Thoracic aorta (tissue), 2 donors: ENCODE data around the gene SLC22A23. TPM values are rescaled to one million over a fixed set of nuclear protein-coding genes. Genes with fewer than 3 reads are reported as not detected.

Source experiments
- ATAC-seq: fragments of 150-250 bp; one replicate; pipeline ENCODE4 v1.8.0; 2017; ENCODE audit warnings: low read depth; ENCODE audit not compliant: insufficient number of reproducible peaks, low FRiP score
- DNase-seq: peaks from one replicate; pipeline ENCODE4 v3.0.0-alpha.2; 2020; ENCODE audit warnings: low spot score
- H3K27ac ChIP-seq, 2 donors: fragments of 200-600 bp; sonication (generic); 1 replicate in 1 of 2; 2 replicates in 1 of 2; pipeline ENCODE4 v1.5.1; 2016; ENCODE audit warnings: mild to moderate bottlenecking in 2 of 2, moderate library complexity in 2 of 2
- H3K27me3 ChIP-seq: fragments of 200-600 bp; sonication (generic); replicated peaks from 2 replicates; pipeline ENCODE4 v1.6.0; 2016; ENCODE audit warnings: mild to moderate bottlenecking; ENCODE audit not compliant: insufficient read depth
- H3K36me3 ChIP-seq: fragments of 200-600 bp; sonication (generic); one replicate; pipeline ENCODE4 v1.5.1; 2016
- H3K4me1 ChIP-seq, 2 donors: fragments of 200-600 bp; sonication (generic); 1 replicate in 1 of 2; 2 replicates in 1 of 2; pipeline versions ENCODE4 v1.5.1 to v1.6.0; 2016; ENCODE audit warnings: low read depth in 2 of 2, mild to moderate bottlenecking in 1 of 2; ENCODE audit not compliant: control insufficient read depth in 1 of 2
- H3K4me3 ChIP-seq: fragments of 200-600 bp; sonication (generic); 2 replicates; pipeline ENCODE4 v1.5.1; 2016; ENCODE audit warnings: mild to moderate bottlenecking
- H3K9me3 ChIP-seq: fragments of 200-600 bp; sonication (generic); 2 replicates; pipeline ENCODE4 v1.5.1; 2016
- total RNA-seq, 2 donors: library from RNA; depleted of rRNA; stranded (reverse); fragments of >200 nt; gene quantifications; one replicate each; pipeline versions ENCODE4 v1.1.0 to v1.2.3, GENCODE V29; 2016
- TF ChIP-seq, protein P1 (sequence below): fragments of 200-600 bp; sonication (generic); IDR thresholded peaks from one replicate; pipeline ENCODE4 v1.5.1; 2019; ENCODE audit warnings: antibody characterized with exemption

Gene SLC22A23
- total RNA-seq, 2 donors from 2014 or later = 5.1 to 9.7 TPM

DNA sequence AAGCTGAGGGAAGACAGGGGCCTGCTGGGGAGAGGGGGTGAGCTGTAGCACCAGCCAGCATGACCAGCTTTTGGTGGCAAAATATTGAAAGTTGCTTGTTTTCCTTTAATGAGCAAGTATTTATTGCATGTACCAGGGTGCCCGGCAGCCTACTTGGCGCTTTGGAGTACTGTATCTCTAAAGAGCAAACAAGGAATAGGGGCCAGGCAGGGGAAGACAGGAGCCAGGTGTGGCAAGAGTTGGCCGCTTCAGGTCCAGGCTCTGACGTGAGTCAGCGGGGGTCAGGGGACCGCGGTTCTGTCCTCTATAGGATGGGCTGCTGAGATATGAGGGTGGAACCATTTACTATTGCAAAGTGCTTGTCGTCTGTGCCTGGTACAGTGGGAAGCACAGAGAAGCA, 135.0 kb downstream of the SLC22A23 start:
- H3K27me3 ChIP-seq = no peaks in the 10 kb centered on the region
- no peaks in the 10 kb centered on the region for H3K9me3 ChIP-seq
- no peak overlapping the region for H3K27ac ChIP-seq
- TF ChIP-seq, protein P1, sequence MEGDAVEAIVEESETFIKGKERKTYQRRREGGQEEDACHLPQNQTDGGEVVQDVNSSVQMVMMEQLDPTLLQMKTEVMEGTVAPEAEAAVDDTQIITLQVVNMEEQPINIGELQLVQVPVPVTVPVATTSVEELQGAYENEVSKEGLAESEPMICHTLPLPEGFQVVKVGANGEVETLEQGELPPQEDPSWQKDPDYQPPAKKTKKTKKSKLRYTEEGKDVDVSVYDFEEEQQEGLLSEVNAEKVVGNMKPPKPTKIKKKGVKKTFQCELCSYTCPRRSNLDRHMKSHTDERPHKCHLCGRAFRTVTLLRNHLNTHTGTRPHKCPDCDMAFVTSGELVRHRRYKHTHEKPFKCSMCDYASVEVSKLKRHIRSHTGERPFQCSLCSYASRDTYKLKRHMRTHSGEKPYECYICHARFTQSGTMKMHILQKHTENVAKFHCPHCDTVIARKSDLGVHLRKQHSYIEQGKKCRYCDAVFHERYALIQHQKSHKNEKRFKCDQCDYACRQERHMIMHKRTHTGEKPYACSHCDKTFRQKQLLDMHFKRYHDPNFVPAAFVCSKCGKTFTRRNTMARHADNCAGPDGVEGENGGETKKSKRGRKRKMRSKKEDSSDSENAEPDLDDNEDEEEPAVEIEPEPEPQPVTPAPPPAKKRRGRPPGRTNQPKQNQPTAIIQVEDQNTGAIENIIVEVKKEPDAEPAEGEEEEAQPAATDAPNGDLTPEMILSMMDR = no peak
- no peak overlapping the region for H3K4me3 ChIP-seq
- H3K4me1 ChIP-seq = no peaks in the 10 kb centered on the region
- DNase-seq = no peak
- no peak for ATAC-seq
- H3K36me3 ChIP-seq = no peaks in the 10 kb centered on the region

GRCh38 chr6:3321042-3321441, 135.8 kb downstream of the SLC22A23 start:
- TF ChIP-seq, protein P1 = no peak
- Histone ChIP-seq H3K27me3 (no peaks in the 10 kb centered on the region), H3K9me3 (no peaks in the 10 kb centered on the region), H3K36me3 (no peaks in the 10 kb centered on the region), H3K4me1 (no peaks in the 10 kb centered on the region), H3K4me3 (no peak overlapping the region), H3K27ac (no peak overlapping the region)
- DNase-seq (no peak), ATAC-seq (no peak)

DNA sequence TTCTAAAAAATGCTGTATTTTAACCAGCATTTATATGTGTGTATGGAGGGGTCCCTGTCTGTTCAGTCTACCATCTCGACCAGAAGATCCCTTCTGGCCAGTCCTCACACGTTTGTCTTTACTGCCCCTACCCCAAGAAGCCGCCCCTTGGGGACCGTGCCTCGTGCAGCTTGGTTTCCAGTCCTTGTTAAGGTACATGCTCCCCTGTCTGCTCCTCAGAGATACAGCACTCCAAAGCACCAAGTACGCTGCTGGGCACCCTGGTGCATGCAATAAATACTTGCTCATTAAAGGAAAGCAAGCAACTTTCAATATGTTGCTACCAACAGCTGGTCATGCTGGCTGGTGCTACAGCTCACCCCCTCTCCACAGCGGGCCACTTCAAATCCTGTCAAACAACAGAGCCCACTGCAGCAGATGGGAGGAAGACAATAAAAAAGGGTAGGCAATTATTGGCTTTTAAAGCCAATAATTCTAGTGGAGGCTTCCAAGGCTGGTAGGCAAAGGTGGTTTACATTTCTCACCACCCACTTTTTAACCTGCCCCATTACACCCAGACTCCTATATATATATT, 136.5 kb downstream of the SLC22A23 start:
- no peak overlapping the region for H3K27ac ChIP-seq
- TF ChIP-seq, protein P1 = no peak
- H3K4me3 ChIP-seq = no peak overlapping the region
- H3K36me3 ChIP-seq = no peaks in the 10 kb centered on the region
- H3K4me1 ChIP-seq = no peaks in the 10 kb centered on the region
- no peak for ATAC-seq
- no peak for DNase-seq
- H3K9me3 ChIP-seq = no peaks in the 10 kb centered on the region
- H3K27me3 ChIP-seq = no peaks in the 10 kb centered on the region

GRCh38 chr6:3319610-3320200, 137.1 kb downstream of the SLC22A23 start:
- ATAC-seq (no peak), DNase-seq (no peak)
- Histone ChIP-seq H3K4me3 (no peak overlapping the region), H3K36me3 (no peaks in the 10 kb centered on the region), H3K9me3 (no peaks in the 10 kb centered on the region), H3K27me3 (no peaks in the 10 kb centered on the region), H3K27ac (no peak overlapping the region), H3K4me1 (no peaks in the 10 kb centered on the region)
- TF ChIP-seq, protein P1 = no peak

- H3K27me3 ChIP-seq = no peaks in the 10 kb centered on the region
- no peaks in the 10 kb centered on the region for H3K36me3 ChIP-seq
- no peak overlapping the region for H3K27ac ChIP-seq
- TF ChIP-seq, protein P1 = no peak
- DNase-seq (no peak), ATAC-seq (no peak)
- H3K4me3 ChIP-seq = no peak overlapping the region
- no peaks in the 10 kb centered on the region for H3K9me3 ChIP-seq
- no peaks in the 10 kb centered on the region for H3K4me1 ChIP-seq
Measured at GRCh38 chr6:3318821-3319540, 137.9 kb downstream of the SLC22A23 start.
